ENCODE results near the gene RNF152. TPM values are rescaled to one million over a fixed set of nuclear protein-coding genes. Genes with fewer than 3 reads are reported as not detected.

Gene RNF152
- polyA plus RNA-seq, 1 of the 3 experiments (the other 2 are of a cell fraction) = 6.6 TPM

- Histone ChIP-seq H3K27me3 (ENCODE audit: insufficient read depth) (no peaks in the 10 kb centered on the region), H3K4me3 (ENCODE audit: low read depth in 2 of 2, low read length in 1 of 2) (no peak overlapping the region), H3K4me2 (no peak overlapping the region), H4K20me1 (ENCODE audit: insufficient read depth) (no peaks in the 10 kb centered on the region), H3K27ac (ENCODE audit: low read depth in 2 of 2, low read length in 1 of 2) (no peak overlapping the region), H3K9me2 (no peaks in the 10 kb centered on the region), H3K4me1 (ENCODE audit: control insufficient read depth in 1 of 2, insufficient read depth in 2 of 2, low read depth in 1 of 2, low read length in 1 of 2) (no peaks in the 10 kb centered on the region), H3K9me3 (no peaks in the 10 kb centered on the region), H3F3A (replicated peaks; ENCODE audit: insufficient read depth) (no peaks in the 10 kb centered on the region), H3K79me2 (ENCODE audit: insufficient read depth) (no peaks in the 10 kb centered on the region), H3K9ac (no peak overlapping the region), H3K36me3 (replicated peaks in 1 of 2; ENCODE audit: control insufficient read depth in 1 of 2, insufficient read depth in 2 of 2, low read length in 1 of 2) (no peaks in the 10 kb centered on the region), H2AFZ (ENCODE audit: low read depth) (no peak overlapping the region)
- WGBS (ENCODE audit: low lambda C conversion rate) = 61% methylated on average over 3 of the region's 3 CpGs
- CTCF ChIA-PET = no interaction called here
- no peak for DNase-seq
- no peak for TF ChIP-seq TEAD4 (IDR thresholded peaks at IDR 0.05; ENCODE audit: borderline replicate concordance, insufficient read depth)
- TF ChIP-seq GABPA (IDR thresholded peaks at IDR 0.05; ENCODE audit: low read depth) = no peak
- no peak for TF ChIP-seq FOXJ3 (CRISPR knock-in tag; IDR thresholded peaks at IDR 0.05)
- TF ChIP-seq CHD2 (IDR thresholded peaks at IDR 0.05; ENCODE audit: low read length, partially characterized antibody) = no peak
- no peak for TF ChIP-seq REST (IDR thresholded peaks at IDR 0.05; ENCODE audit: low read depth, low read length)
- no peak for TF ChIP-seq MEF2A (IDR thresholded peaks at IDR 0.05; ENCODE audit: borderline replicate concordance, low read depth)
- TF ChIP-seq USF1 (IDR thresholded peaks at IDR 0.05; ENCODE audit: borderline replicate concordance, low read depth) = no peak
- no peak for TF ChIP-seq EZH2phosphoT487 (IDR thresholded peaks at IDR 0.05; ENCODE audit: borderline replicate concordance, low read depth)
- TF ChIP-seq RCOR1 (IDR thresholded peaks at IDR 0.05; ENCODE audit: low read length) = no peak
- TF ChIP-seq RXRA (IDR thresholded peaks at IDR 0.05; ENCODE audit: borderline replicate concordance, low read depth) = no peak
- POLR2A ChIA-PET = no interaction called here
These were observed 37.3 kb upstream of the RNF152 start for GRCh38 chr18:61929881-61930640.

- Histone ChIP-seq H3K9ac (no peak overlapping the region), H2AFZ (ENCODE audit: low read depth) (no peak overlapping the region), H3K36me3 (replicated peaks in 1 of 2; ENCODE audit: control insufficient read depth in 1 of 2, insufficient read depth in 2 of 2, low read length in 1 of 2) (no peaks in the 10 kb centered on the region), H3K4me2 (no peak overlapping the region), H3K4me1 (ENCODE audit: control insufficient read depth in 1 of 2, insufficient read depth in 2 of 2, low read depth in 1 of 2, low read length in 1 of 2) (no peaks in the 10 kb centered on the region), H3K27me3 (ENCODE audit: insufficient read depth) (no peaks in the 10 kb centered on the region), H4K20me1 (ENCODE audit: insufficient read depth) (no peaks in the 10 kb centered on the region), H3F3A (replicated peaks; ENCODE audit: insufficient read depth) (no peaks in the 10 kb centered on the region), H3K4me3 (ENCODE audit: low read depth in 2 of 2, low read length in 1 of 2) (no peak overlapping the region), H3K27ac (ENCODE audit: low read depth in 2 of 2, low read length in 1 of 2) (no peak overlapping the region), H3K9me2 (no peaks in the 10 kb centered on the region), H3K79me2 (ENCODE audit: insufficient read depth) (no peaks in the 10 kb centered on the region), H3K9me3 (no peaks in the 10 kb centered on the region)
- ChIA-PET CTCF (interaction anchor here (0.6 kb wide), 1 partner anchor 1806 kb away, joined by 3 read pairs; no protein-coding TSS in a partner anchor), POLR2A (no interaction called here)
- 77% methylated on average over 4 of the region's 4 CpGs for WGBS (ENCODE audit: low lambda C conversion rate)
- no peak for DNase-seq
- no peak for TF ChIP-seq RCOR1 (IDR thresholded peaks at IDR 0.05; ENCODE audit: low read length)
- TF ChIP-seq, protein P1, sequence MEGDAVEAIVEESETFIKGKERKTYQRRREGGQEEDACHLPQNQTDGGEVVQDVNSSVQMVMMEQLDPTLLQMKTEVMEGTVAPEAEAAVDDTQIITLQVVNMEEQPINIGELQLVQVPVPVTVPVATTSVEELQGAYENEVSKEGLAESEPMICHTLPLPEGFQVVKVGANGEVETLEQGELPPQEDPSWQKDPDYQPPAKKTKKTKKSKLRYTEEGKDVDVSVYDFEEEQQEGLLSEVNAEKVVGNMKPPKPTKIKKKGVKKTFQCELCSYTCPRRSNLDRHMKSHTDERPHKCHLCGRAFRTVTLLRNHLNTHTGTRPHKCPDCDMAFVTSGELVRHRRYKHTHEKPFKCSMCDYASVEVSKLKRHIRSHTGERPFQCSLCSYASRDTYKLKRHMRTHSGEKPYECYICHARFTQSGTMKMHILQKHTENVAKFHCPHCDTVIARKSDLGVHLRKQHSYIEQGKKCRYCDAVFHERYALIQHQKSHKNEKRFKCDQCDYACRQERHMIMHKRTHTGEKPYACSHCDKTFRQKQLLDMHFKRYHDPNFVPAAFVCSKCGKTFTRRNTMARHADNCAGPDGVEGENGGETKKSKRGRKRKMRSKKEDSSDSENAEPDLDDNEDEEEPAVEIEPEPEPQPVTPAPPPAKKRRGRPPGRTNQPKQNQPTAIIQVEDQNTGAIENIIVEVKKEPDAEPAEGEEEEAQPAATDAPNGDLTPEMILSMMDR (IDR thresholded peaks at IDR 0.05) = no peak
- TF ChIP-seq EZH2phosphoT487 (IDR thresholded peaks at IDR 0.05; ENCODE audit: borderline replicate concordance, low read depth) = no peak
- no peak for TF ChIP-seq POLR2AphosphoS5 (IDR thresholded peaks at IDR 0.05; ENCODE audit: low read depth, low read length)
- TF ChIP-seq RAD21 (IDR thresholded peaks at IDR 0.05; ENCODE audit: low read length) = no peak
- no peak for TF ChIP-seq NRF1 (IDR thresholded peaks at IDR 0.05; ENCODE audit: low read depth, low read length)
- no peak for TF ChIP-seq MXI1 (IDR thresholded peaks at IDR 0.05; ENCODE audit: low read depth, low read length)
These were observed 33.7 kb upstream of the RNF152 start for GRCh38 chr18:61926532-61926931.
